SK-N-SH (cell line): ENCODE data around the gene NR2F1.

ENCODE experiments used
- RFX5 ChIP-seq: IDR thresholded peaks from 2 replicates; pipeline ENCODE4 v1.6.1; 2012; ENCODE audit warnings: mild to moderate bottlenecking, improper control_type of control experiment, low read length
- TF ChIP-seq, protein P1 (sequence below): fragments of 200-600 bp; sonication (generic); IDR thresholded peaks from 2 replicates; pipeline ENCODE4 v1.6.1; 2017; ENCODE audit warnings: antibody characterized with exemption, mild to moderate bottlenecking, moderate library complexity
- TF ChIP-seq, protein P2 (sequence below): IDR thresholded peaks from 2 replicates; pipeline ENCODE4 v1.4.0; 2012; ENCODE audit warnings: low read depth

DNA sequence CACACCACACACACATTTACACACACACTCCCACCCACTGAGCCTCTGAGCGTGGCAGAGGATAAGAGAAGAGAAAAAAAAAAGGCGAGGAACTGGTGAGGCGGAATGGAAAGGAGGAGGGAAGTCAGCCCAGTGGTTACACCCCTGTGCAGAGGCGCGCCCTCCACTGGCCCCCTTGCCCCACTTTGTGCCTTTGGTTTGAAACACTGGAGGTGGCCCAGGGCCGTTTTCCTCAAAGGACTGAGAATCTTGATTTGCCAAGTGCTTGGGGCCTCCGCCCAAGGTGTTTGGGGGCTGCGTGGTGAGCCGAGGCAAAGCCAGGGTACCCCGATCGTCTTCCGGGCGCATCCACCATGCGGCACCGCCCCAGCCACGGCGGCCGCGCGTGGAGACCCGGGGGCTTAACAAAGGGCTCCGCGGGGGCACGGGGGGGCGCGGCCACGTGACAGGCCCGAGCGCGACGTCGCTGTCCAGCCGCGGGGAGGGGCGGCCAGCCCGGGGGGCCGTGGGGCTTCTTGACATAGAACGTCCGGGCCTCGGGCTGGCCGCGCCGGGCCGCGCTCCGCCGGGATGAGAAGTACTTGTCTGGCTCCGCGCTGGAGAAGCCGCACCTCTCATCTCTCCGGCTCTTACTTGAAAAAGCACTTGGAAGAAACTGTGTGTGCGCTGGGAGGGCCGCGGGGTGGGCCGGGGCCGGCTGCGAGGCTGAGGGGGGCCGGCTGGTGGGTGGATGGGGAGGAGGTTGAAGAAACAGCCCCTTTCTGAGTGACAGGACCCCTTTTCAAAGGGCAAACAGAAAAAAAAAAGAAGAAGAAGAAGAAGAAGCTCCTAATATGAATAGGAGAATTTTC lies 21.0 kb downstream of the NR2F1 start:
- TF ChIP-seq, protein P1, sequence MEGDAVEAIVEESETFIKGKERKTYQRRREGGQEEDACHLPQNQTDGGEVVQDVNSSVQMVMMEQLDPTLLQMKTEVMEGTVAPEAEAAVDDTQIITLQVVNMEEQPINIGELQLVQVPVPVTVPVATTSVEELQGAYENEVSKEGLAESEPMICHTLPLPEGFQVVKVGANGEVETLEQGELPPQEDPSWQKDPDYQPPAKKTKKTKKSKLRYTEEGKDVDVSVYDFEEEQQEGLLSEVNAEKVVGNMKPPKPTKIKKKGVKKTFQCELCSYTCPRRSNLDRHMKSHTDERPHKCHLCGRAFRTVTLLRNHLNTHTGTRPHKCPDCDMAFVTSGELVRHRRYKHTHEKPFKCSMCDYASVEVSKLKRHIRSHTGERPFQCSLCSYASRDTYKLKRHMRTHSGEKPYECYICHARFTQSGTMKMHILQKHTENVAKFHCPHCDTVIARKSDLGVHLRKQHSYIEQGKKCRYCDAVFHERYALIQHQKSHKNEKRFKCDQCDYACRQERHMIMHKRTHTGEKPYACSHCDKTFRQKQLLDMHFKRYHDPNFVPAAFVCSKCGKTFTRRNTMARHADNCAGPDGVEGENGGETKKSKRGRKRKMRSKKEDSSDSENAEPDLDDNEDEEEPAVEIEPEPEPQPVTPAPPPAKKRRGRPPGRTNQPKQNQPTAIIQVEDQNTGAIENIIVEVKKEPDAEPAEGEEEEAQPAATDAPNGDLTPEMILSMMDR, result no peak
- no peak for TF ChIP-seq RFX5
- TF ChIP-seq, protein P2, sequence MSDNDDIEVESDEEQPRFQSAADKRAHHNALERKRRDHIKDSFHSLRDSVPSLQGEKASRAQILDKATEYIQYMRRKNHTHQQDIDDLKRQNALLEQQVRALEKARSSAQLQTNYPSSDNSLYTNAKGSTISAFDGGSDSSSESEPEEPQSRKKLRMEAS, result no peak
